GM21447 (cell line): ENCODE results near the gene AOPEP.
A peak's percentile ranks its signal among the peaks of the same experiment; 100 is the strongest.

Experiments
- ATAC-seq: cut with Tn5 transposase; IDR thresholded peaks from one replicate; pipeline ENCODE4 v1.9.1; 2021; ENCODE audit not compliant: unreplicated experiment

AOPEP gene

GRCh38 chr9:95125652-95126051 lies 399.2 kb downstream of the AOPEP start:
- no peak for ATAC-seq

- no peak for ATAC-seq
Observed at GRCh38 chr9:95126739-95127138, 400.2 kb downstream of the AOPEP start.

- peak; percentile 60 for ATAC-seq
Observed at GRCh38 chr9:95127249-95128176, 401.0 kb downstream of the AOPEP start.

- no peak for ATAC-seq
Observed at GRCh38 chr9:95128177-95128524, 401.7 kb downstream of the AOPEP start.

GRCh38 chr9:95129476-95130291 lies 403.2 kb downstream of the AOPEP start:
- no peak for ATAC-seq

- no peak for ATAC-seq
Observed at GRCh38 chr9:95130484-95130883, 404.0 kb downstream of the AOPEP start.

- ATAC-seq, result no peak
Observed at GRCh38 chr9:95131023-95131943, 404.8 kb downstream of the AOPEP start.

- no peak for ATAC-seq
Observed at GRCh38 chr9:95132366-95133324, 406.1 kb downstream of the AOPEP start.

- no peak for ATAC-seq
Observed at GRCh38 chr9:95133325-95133705, 406.8 kb downstream of the AOPEP start.

GRCh38 chr9:95134457-95134881 lies 408.0 kb downstream of the AOPEP start:
- ATAC-seq, result no peak

- ATAC-seq, result no peak
Observed at GRCh38 chr9:95135756-95136155, 409.3 kb downstream of the AOPEP start.
